ENCODE results near the gene TNIP1. TPM values are rescaled to one million over a fixed set of nuclear protein-coding genes. Genes with fewer than 3 reads are reported as not detected.

TNIP1 gene
- total RNA-seq, 1 donor from 2014 or later, result 99.6 TPM

GRCh38 chr5:151118913-151119575 lies 38.2 kb upstream of the TNIP1 start:
- no peak for DNase-seq

DNA sequence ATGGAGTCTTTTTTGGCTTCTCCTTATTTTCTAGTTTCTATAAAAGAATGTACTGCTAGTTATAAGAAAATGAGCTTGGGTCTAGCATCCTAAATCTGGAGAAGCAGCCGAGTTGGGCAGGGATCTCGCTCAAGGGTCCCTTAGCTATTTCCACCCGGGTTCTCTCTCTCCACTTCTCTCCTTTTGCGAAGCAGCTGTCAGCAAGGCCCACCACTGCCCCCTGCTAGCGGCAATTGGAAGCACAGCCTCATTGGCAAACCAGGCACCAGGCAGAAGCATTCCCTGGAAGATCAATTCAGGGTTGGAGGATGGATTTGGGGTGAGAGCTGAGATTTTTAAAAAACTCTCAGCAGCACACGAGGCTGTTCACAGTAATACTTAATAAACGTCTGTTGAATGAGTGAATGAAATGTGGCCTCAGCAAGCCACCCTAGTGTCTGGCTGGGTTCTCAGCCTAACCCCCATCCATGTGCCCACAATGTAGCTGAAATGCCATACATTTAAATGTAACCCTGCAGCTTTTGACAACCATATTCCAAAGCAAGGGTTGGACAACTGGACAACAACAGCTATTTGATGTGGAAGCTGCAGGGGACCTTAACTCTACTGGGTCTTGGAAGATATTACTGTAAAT lies 34.6 kb upstream of the TNIP1 start:
- Histone ChIP-seq H3K4me1 (peaks cover 14% of the 10 kb centered on the region), H3K27me3 (ENCODE audit: low read depth) (no peaks in the 10 kb centered on the region), H3K36me3 (peaks cover 76% of the 10 kb centered on the region), H3K9me3 (no peaks in the 10 kb centered on the region), H3K27ac (no peak overlapping the region), H3K4me3 (no peak overlapping the region)
- DNase-seq, result peak; percentile 82
- intact Hi-C loops (cut with DNase I), result loop anchor here (5.0 kb wide), 1 partner anchor 63 kb away; no protein-coding TSS in a partner anchor
- peak; percentile 79 to 88 for ATAC-seq
- peak; percentile 95 for TF ChIP-seq CTCF (IDR thresholded peaks at IDR 0.05)

More at GRCh38 chr5:151118913-151119575, 38.2 kb upstream of the TNIP1 start:
- intact Hi-C loops (cut with DNase I), result loop anchor here (5.0 kb wide), 1 partner anchor 67 kb away; no protein-coding TSS in a partner anchor
- no peak for ATAC-seq
- Histone ChIP-seq H3K9me3 (no peaks in the 10 kb centered on the region), H3K27ac (peak overlapping the region; percentile 41), H3K4me3 (no peak overlapping the region), H3K4me1 (peaks cover 23% of the 10 kb centered on the region), H3K27me3 (ENCODE audit: low read depth) (no peaks in the 10 kb centered on the region), H3K36me3 (peaks cover 77% of the 10 kb centered on the region)
- TF ChIP-seq CTCF (IDR thresholded peaks at IDR 0.05), result no peak

DNA sequence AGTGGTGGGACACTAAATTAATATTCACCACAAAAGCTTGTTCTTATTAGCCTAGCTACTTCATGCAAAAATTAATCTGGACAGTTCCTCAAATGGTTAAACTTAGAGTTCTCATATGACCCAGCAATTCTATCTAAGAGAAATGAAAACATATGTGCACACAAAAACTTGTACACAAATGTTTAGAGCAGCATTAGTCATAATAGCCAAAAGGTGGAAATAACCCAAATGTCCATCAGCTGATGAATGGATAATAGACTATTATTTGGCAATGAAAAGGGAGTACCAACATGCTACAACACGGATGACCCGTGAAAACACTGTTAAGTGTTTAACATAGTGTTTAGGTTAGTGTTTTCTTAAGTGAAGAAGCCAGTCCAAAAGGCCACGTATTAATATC lies 32.8 kb upstream of the TNIP1 start:
- Histone ChIP-seq H3K27me3 (ENCODE audit: low read depth) (no peaks in the 10 kb centered on the region), H3K9me3 (no peaks in the 10 kb centered on the region), H3K4me1 (peaks cover 11% of the 10 kb centered on the region), H3K36me3 (peaks cover 76% of the 10 kb centered on the region), H3K27ac (no peak overlapping the region), H3K4me3 (no peak overlapping the region)
- TF ChIP-seq CTCF (IDR thresholded peaks at IDR 0.05), result no peak
- DNase-seq (no peak), ATAC-seq (no peak)
- intact Hi-C loops (cut with DNase I), result no loop called here

DNA sequence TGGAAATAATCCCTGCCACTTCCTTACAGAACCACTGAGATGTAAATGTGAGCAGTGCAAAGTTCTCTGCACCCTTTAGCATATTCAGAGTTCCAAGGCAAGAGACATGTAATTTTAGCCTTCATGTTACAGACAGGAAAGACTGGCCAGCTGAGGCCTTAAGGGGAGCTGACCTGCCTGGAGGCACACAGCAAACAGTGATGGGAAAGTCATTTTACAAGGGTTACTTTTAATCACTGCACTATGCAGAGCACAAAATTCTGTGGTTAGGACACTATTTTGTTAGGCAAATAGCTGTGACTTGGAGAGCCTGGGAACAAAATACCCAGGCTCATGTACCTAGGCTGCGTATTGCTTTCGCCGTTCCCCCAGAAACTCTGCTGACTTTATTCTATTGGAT lies 30.2 kb upstream of the TNIP1 start:
- intact Hi-C loops (cut with DNase I), result no loop called here
- no peak for TF ChIP-seq CTCF (IDR thresholded peaks at IDR 0.05)
- Histone ChIP-seq H3K36me3 (peaks cover 77% of the 10 kb centered on the region), H3K9me3 (no peaks in the 10 kb centered on the region), H3K4me1 (peaks cover 22% of the 10 kb centered on the region), H3K27ac (no peak overlapping the region), H3K27me3 (ENCODE audit: low read depth) (no peaks in the 10 kb centered on the region), H3K4me3 (no peak overlapping the region)
- ATAC-seq (no peak), DNase-seq (no peak)

DNA sequence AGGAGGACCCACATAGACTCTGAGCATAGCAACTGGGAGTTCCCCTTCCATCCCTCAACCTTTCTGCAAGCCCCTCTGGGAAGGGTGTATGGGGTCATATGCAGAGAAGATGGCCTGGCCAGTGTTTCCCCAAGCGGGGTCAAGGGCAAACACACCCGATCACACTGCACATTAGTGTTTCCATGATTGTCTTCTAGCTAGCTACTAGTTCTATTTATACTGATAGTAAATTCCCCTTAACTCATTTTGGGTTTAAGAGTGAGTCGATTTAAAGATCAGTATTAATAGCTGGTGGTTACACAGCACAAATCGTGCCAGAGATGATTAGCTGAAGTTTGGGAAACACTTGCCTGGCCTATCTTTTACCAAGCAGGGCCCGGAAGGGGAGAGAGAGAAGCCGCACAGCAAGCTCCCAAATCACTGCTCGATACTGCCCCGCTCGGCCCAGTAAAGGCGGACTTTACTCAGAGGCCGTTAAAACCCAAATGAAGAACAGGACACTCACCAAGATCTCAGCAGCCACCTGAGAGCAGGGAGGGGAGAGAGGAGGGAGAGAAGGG lies 29.4 kb upstream of the TNIP1 start:
- Histone ChIP-seq H3K27ac (no peak overlapping the region), H3K4me1 (peaks cover 20% of the 10 kb centered on the region), H3K27me3 (ENCODE audit: low read depth) (no peaks in the 10 kb centered on the region), H3K36me3 (peaks cover 79% of the 10 kb centered on the region), H3K4me3 (no peak overlapping the region), H3K9me3 (no peaks in the 10 kb centered on the region)
- intact Hi-C loops (cut with DNase I), result no loop called here
- ATAC-seq (no peak), DNase-seq (no peak)
- no peak for TF ChIP-seq CTCF (IDR thresholded peaks at IDR 0.05)

Data from lower lobe of right lung (tissue), 2 donors.